DOHH2 (cell line): ENCODE results near the gene AIG1.

Experiments
- CTCF ChIP-seq: fragments of 200-600 bp; sonication (generic); IDR thresholded peaks from one replicate; pipeline ENCODE4 v1.5.1; 2014; ENCODE audit warnings: antibody characterized with exemption, mild to moderate bottlenecking, low read depth, low read length; ENCODE audit not compliant: poor library complexity, severe bottlenecking
- EZH2phosphoT487 ChIP-seq: fragments of 200-600 bp; sonication (generic); IDR thresholded peaks from 2 replicates; pipeline ENCODE4 v1.6.1; 2017; ENCODE audit warnings: borderline replicate concordance, mild to moderate bottlenecking, antibody characterized with exemption, low read length, moderate library complexity, mixed read lengths

- TF ChIP-seq CTCF (no peak), EZH2phosphoT487 (no peak)
These were observed 149.7 kb downstream of the AIG1 start for GRCh38 chr6:143210420-143210819.
